HG02571 (cell line): ENCODE data around the gene ADCK1.

Source experiments
- ATAC-seq: cut with Tn5 transposase; IDR thresholded peaks from one replicate; pipeline ENCODE4 v1.9.1; 2021; ENCODE audit warnings: mild to moderate bottlenecking, moderate library complexity; ENCODE audit not compliant: unreplicated experiment

ADCK1 gene

DNA sequence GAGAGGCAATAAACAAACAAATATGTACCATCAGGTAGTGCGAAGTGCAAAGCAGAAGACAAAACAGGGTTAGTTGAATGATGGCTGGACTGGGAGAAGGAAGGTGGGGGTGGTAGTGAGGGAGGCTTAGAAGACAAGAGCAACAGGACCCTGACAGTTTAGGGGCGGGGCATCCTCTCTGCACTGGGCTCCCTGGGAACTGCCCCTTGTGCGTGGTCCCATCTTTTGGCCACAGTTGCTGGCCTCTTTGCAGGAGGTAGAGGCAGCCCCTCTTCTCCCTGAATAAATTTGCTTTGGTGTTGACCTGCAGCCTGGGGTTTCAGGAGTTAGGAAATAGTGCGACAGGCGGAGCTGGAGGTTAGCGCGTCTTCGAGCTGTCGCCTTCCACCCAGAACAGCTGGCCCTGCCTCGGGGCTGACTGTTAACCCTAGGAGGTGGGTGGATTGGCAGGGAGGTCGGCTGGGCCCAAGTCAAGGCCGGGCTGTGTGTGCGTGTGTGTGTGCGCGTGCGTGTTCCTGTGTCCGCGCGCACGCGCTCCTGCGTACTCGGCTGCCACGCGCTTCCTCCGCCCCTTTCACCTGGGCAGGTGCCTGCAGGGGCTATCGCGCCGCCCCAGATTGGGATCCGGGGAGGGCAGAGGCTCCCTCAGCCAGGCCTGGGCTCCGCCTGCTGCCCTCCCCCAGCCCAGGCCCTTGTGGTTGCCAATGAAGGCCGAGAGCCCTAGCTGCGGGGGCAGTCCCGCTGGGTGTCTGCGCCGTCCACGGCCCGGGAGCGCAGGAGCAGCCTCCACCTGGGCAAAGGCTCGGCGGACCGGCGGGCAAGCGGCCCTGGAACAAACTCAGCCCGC lies 180.8 kb downstream of the ADCK1 start:
- ATAC-seq, result no peak
